Neural progenitor cell (in vitro differentiated cells): ENCODE measurements around the gene NCKAP5. TPM values are rescaled to one million over a fixed set of nuclear protein-coding genes. Genes with fewer than 3 reads are reported as not detected.
A peak's percentile ranks its signal among the peaks of the same experiment; 100 is the strongest.

Experiments used
- DNase-seq: peaks from one replicate; pipeline ENCODE4 v3.0.0-alpha.2; 2016; ENCODE audit warnings: low spot score
- H2AFZ ChIP-seq: fragments of 200-600 bp; sonication (generic); replicated peaks from 2 replicates; pipeline ENCODE4 v1.6.1; 2016; ENCODE audit warnings: antibody characterized with exemption
- H3F3A ChIP-seq: fragments of 200-600 bp; sonication (generic); 2 replicates; pipeline ENCODE4 v1.6.1; 2016; ENCODE audit warnings: antibody characterized with exemption, low read depth
- H3K27ac ChIP-seq: fragments of 200-600 bp; sonication (generic); 2 replicates; pipeline ENCODE4 v1.5.1; 2016; ENCODE audit warnings: mild to moderate bottlenecking
- H3K27me3 ChIP-seq: fragments of 200-600 bp; sonication (generic); 2 replicates; pipeline ENCODE4 v1.6.1; 2016; ENCODE audit warnings: mild to moderate bottlenecking, moderate library complexity
- H3K36me3 ChIP-seq: fragments of 200-600 bp; sonication (generic); 2 replicates; pipeline ENCODE4 v1.5.1; 2016
- H3K4me1 ChIP-seq: fragments of 200-600 bp; sonication (generic); 2 replicates; pipeline ENCODE4 v1.6.1; 2016; ENCODE audit warnings: mixed run types
- H3K4me2 ChIP-seq: fragments of 200-600 bp; sonication (generic); 2 replicates; pipeline ENCODE4 v1.6.1; 2016
- H3K4me3 ChIP-seq: fragments of 200-600 bp; sonication (generic); 2 replicates; pipeline ENCODE4 v1.5.1; 2016
- H3K79me2 ChIP-seq: fragments of 200-600 bp; sonication (generic); 2 replicates; pipeline ENCODE4 v1.6.1; 2016; ENCODE audit warnings: low read depth
- H3K9ac ChIP-seq: fragments of 200-600 bp; sonication (generic); 2 replicates; pipeline ENCODE4 v1.6.1; 2016
- H3K9me3 ChIP-seq: fragments of 200-600 bp; sonication (generic); 2 replicates; pipeline ENCODE4 v1.5.1; 2016; ENCODE audit warnings: low read depth
- H4K20me1 ChIP-seq: fragments of 200-600 bp; sonication (generic); 2 replicates; pipeline ENCODE4 v1.6.1; 2016; ENCODE audit warnings: low read depth
- H3K27ac Mint-ChIP-seq: 3 replicates; pipeline ENCODE4 v1.8.0; 2021; ENCODE audit warnings: mixed read lengths
- H3K27me3 Mint-ChIP-seq: 2 replicates; pipeline ENCODE4 v1.8.0; 2022; ENCODE audit warnings: low read depth, mild to moderate bottlenecking, inconsistent platforms, moderate library complexity, mixed read lengths; ENCODE audit not compliant: insufficient read depth
- H3K36me3 Mint-ChIP-seq: 3 replicates; pipeline ENCODE4 v1.8.0; 2021; ENCODE audit warnings: mixed read lengths
- H3K4me1 Mint-ChIP-seq: 3 replicates; pipeline ENCODE4 v1.8.0; 2021; ENCODE audit warnings: mixed read lengths
- H3K4me3 Mint-ChIP-seq: 3 replicates; pipeline ENCODE4 v1.8.0; 2021; ENCODE audit warnings: mild to moderate bottlenecking, moderate library complexity, mixed read lengths
- H3K9me3 Mint-ChIP-seq: 3 replicates; pipeline ENCODE4 v1.8.0; 2020; ENCODE audit warnings: mixed read lengths
- EZH2 ChIP-seq: fragments of 200-600 bp; sonication (generic); IDR thresholded peaks from 2 replicates; pipeline ENCODE4 v1.6.1; 2017; ENCODE audit warnings: antibody characterized with exemption, mild to moderate bottlenecking, moderate library complexity
- EZH2phosphoT487 ChIP-seq: fragments of 200-600 bp; sonication (generic); IDR thresholded peaks from 2 replicates; pipeline ENCODE4 v1.6.1; 2017; ENCODE audit warnings: antibody characterized with exemption
- total RNA-seq: library from RNA; depleted of rRNA; stranded (reverse); fragments of >200 nt; gene quantifications from 2 replicates; pipeline ENCODE4 v1.2.3, GENCODE V29; 2015; ENCODE audit warnings: low replicate concordance
- TF ChIP-seq, protein P1 (sequence below): fragments of 200-600 bp; sonication (generic); IDR thresholded peaks from 2 replicates; pipeline ENCODE4 v1.5.1; 2017; ENCODE audit warnings: antibody characterized with exemption, mild to moderate bottlenecking

NCKAP5 gene
- total RNA-seq, 1 donor from 2014 or later: 0.47 TPM

DNA sequence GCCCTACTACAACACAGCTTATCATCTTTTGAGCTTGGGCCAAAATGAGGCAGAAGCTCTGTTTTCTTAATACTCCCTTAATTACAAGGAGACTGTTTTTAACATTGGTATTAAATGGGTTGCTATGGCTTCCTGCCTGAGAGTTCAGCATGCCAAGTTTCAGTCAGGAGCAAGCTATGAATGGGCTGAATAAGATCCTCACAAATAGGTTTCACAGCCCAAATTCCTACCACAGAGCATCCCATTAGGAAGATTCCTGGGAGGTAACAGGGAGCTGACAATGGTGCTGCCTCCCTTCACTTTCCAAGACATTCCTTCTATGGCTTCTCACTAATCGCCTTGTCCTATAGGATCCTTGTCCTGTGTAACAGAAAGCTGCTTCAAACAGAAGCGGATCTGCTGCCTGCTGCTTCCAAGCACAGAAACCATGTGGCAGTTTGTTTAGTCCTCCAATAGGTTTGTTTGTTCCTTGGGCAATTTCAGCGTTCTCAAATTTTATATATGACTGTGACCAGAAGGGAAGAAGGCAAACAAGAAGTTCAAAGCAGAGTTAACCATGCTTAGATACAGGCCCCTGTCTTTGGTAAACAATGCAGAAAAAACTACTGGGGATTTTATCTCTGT, 70.9 kb downstream of the NCKAP5 start:
- Histone ChIP-seq H3K27ac (peak overlapping the region; percentile 81), H3K79me2 (no peaks in the 10 kb centered on the region), H3K4me3 (no peak overlapping the region), H3F3A (peaks cover 32% of the 10 kb centered on the region), H3K9ac (no peak overlapping the region), H3K36me3 (no peaks in the 10 kb centered on the region), H3K27me3 (no peaks in the 10 kb centered on the region), H3K9me3 (no peaks in the 10 kb centered on the region), H3K4me2 (peak overlapping the region; percentile 60), H2AFZ (no peak overlapping the region), H3K4me1 (peaks cover 43% of the 10 kb centered on the region), H4K20me1 (no peaks in the 10 kb centered on the region)
- H3K4me3 Mint-ChIP-seq: no peak overlapping the region
- peaks cover 6% of the 10 kb centered on the region for H3K36me3 Mint-ChIP-seq
- peak overlapping the region; percentile 93 for H3K27ac Mint-ChIP-seq
- H3K27me3 Mint-ChIP-seq: no peaks in the 10 kb centered on the region
- H3K4me1 Mint-ChIP-seq: peaks cover 50% of the 10 kb centered on the region
- peak; percentile 88 for DNase-seq
- H3K9me3 Mint-ChIP-seq: peaks cover 3% of the 10 kb centered on the region
- no peak for TF ChIP-seq EZH2phosphoT487
- TF ChIP-seq, protein P1, sequence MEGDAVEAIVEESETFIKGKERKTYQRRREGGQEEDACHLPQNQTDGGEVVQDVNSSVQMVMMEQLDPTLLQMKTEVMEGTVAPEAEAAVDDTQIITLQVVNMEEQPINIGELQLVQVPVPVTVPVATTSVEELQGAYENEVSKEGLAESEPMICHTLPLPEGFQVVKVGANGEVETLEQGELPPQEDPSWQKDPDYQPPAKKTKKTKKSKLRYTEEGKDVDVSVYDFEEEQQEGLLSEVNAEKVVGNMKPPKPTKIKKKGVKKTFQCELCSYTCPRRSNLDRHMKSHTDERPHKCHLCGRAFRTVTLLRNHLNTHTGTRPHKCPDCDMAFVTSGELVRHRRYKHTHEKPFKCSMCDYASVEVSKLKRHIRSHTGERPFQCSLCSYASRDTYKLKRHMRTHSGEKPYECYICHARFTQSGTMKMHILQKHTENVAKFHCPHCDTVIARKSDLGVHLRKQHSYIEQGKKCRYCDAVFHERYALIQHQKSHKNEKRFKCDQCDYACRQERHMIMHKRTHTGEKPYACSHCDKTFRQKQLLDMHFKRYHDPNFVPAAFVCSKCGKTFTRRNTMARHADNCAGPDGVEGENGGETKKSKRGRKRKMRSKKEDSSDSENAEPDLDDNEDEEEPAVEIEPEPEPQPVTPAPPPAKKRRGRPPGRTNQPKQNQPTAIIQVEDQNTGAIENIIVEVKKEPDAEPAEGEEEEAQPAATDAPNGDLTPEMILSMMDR: no peak
- TF ChIP-seq EZH2: no peak

GRCh38 chr2:133496501-133497269, 71.6 kb downstream of the NCKAP5 start:
- no peak overlapping the region for H3K9ac ChIP-seq
- H3K27me3 ChIP-seq: no peaks in the 10 kb centered on the region
- H3K4me3 Mint-ChIP-seq: no peak overlapping the region
- peaks cover 2% of the 10 kb centered on the region for H3K36me3 Mint-ChIP-seq
- peaks cover 43% of the 10 kb centered on the region for H3K4me1 Mint-ChIP-seq
- peaks cover 32% of the 10 kb centered on the region for H3F3A ChIP-seq
- no peak overlapping the region for H3K4me3 ChIP-seq
- no peaks in the 10 kb centered on the region for H3K27me3 Mint-ChIP-seq
- H4K20me1 ChIP-seq: no peaks in the 10 kb centered on the region
- no peaks in the 10 kb centered on the region for H3K9me3 ChIP-seq
- peaks cover 43% of the 10 kb centered on the region for H3K4me1 ChIP-seq
- H3K79me2 ChIP-seq: no peaks in the 10 kb centered on the region
- no peak overlapping the region for H3K27ac Mint-ChIP-seq
- peak overlapping the region; percentile 76 for H3K27ac ChIP-seq
- no peaks in the 10 kb centered on the region for H3K36me3 ChIP-seq
- DNase-seq: no peak
- TF ChIP-seq, protein P1: no peak
- TF ChIP-seq EZH2 (no peak), EZH2phosphoT487 (no peak)
- peak overlapping the region; percentile 60 for H3K4me2 ChIP-seq
- H3K9me3 Mint-ChIP-seq: no peaks in the 10 kb centered on the region
- H2AFZ ChIP-seq: no peak overlapping the region

DNA sequence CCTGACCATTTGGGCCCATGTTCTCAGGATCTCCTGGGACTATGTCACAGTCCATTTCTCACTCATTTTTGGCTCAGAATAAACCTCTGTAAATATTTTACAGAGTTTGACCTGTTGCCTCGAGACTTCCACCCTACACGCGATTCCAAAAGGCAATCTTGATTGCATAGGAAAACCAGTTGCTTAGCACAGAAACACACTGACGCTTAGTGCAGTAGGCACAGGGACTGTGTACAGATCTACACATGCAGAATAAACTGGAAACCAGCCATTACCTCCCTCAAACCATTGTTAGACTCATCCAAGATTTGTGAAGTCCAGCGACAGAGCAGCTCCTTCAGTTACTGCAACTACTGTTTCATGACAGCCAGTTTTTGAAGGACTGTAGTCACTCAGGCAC, 73.0 kb downstream of the NCKAP5 start:
- H3K9ac ChIP-seq: no peak overlapping the region
- Mint-ChIP-seq H3K27me3 (no peaks in the 10 kb centered on the region), H3K36me3 (peaks cover 2% of the 10 kb centered on the region), H3K9me3 (no peaks in the 10 kb centered on the region), H3K4me3 (no peak overlapping the region), H3K27ac (no peak overlapping the region), H3K4me1 (peaks cover 30% of the 10 kb centered on the region)
- no peak overlapping the region for H3K4me3 ChIP-seq
- no peaks in the 10 kb centered on the region for H4K20me1 ChIP-seq
- H3K4me1 ChIP-seq: peaks cover 34% of the 10 kb centered on the region
- H3K27ac ChIP-seq: no peak overlapping the region
- H3K79me2 ChIP-seq: no peaks in the 10 kb centered on the region
- H2AFZ ChIP-seq: peak overlapping the region; percentile 7
- no peak overlapping the region for H3K4me2 ChIP-seq
- DNase-seq: no peak
- H3K9me3 ChIP-seq: no peaks in the 10 kb centered on the region
- no peaks in the 10 kb centered on the region for H3K27me3 ChIP-seq
- H3K36me3 ChIP-seq: no peaks in the 10 kb centered on the region
- peaks cover 26% of the 10 kb centered on the region for H3F3A ChIP-seq
- no peak for TF ChIP-seq EZH2
- TF ChIP-seq EZH2phosphoT487: no peak
- TF ChIP-seq, protein P1: no peak
